Cardiac fibroblast (primary cell): ENCODE measurements around the gene TWIST2.

ENCODE experiments used
- DNase-seq, 2 donors: peaks; one replicate each; pipeline versions ENCODE4 v3.0.0 to v3.0.0-alpha.2; 2010; ENCODE audit warnings: low read depth in 2 of 2
- H3K4me3 ChIP-seq, 2 donors: replicated peaks in 1 of 2; 1 replicate in 1 of 2; 2 replicates in 1 of 2; pipeline ENCODE4 v1.5.1; 2011; ENCODE audit warnings: low read depth in 2 of 2, low read length in 2 of 2, mild to moderate bottlenecking in 2 of 2, moderate library complexity in 1 of 2
- TF ChIP-seq, protein P1 (sequence below): IDR thresholded peaks from one replicate; pipeline ENCODE4 v1.5.1; 2011; ENCODE audit warnings: low read depth, mild to moderate bottlenecking, low read length, inconsistent platforms

The TWIST2 gene

GRCh38 chr2:238847841-238848690 lies at the start of gene TWIST2:
Gene TWIST2 (plus strand): TSS chr2:238848085. CDS start chr2:238848216, 131 bp downstream.
- TF ChIP-seq, protein P1, sequence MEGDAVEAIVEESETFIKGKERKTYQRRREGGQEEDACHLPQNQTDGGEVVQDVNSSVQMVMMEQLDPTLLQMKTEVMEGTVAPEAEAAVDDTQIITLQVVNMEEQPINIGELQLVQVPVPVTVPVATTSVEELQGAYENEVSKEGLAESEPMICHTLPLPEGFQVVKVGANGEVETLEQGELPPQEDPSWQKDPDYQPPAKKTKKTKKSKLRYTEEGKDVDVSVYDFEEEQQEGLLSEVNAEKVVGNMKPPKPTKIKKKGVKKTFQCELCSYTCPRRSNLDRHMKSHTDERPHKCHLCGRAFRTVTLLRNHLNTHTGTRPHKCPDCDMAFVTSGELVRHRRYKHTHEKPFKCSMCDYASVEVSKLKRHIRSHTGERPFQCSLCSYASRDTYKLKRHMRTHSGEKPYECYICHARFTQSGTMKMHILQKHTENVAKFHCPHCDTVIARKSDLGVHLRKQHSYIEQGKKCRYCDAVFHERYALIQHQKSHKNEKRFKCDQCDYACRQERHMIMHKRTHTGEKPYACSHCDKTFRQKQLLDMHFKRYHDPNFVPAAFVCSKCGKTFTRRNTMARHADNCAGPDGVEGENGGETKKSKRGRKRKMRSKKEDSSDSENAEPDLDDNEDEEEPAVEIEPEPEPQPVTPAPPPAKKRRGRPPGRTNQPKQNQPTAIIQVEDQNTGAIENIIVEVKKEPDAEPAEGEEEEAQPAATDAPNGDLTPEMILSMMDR = peak; percentile 29
- peak within 1 kb of the TSS; percentile 85 to 88 for H3K4me3 ChIP-seq
- peak; percentile 94 to 95 for DNase-seq

DNA sequence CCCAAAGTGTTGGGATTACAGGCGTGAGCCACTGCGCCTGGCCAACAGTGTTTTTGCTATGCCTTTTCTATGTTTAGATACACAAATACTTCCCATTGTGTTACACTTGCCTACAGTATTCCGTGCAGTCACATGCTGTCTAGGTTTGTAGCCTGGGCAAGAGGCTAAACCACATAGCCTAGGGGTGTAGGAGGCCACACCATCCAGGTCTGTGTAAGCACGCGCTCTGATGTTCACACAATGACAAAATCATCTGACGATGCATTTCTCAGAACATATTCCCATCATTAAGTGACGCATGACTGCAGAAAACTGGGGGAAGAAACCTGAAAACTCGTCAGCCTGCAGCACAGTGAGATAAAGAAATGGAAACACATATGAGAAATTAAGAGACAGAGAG lies 46.1 kb upstream of the TWIST2 start:
- TF ChIP-seq, protein P1 = no peak
- DNase-seq = no peak
- H3K4me3 ChIP-seq = no peak overlapping the region

- no peak overlapping the region for H3K4me3 ChIP-seq
- no peak for DNase-seq
- TF ChIP-seq, protein P1 = no peak
Observed at GRCh38 chr2:238802957-238803356, 44.9 kb upstream of the TWIST2 start.

- H3K4me3 ChIP-seq = no peak overlapping the region
- TF ChIP-seq, protein P1 = no peak
- no peak for DNase-seq
Observed at GRCh38 chr2:238803996-238804870, 43.7 kb upstream of the TWIST2 start.

- no peak for DNase-seq
- no peak overlapping the region for H3K4me3 ChIP-seq
- TF ChIP-seq, protein P1 = no peak
Observed at GRCh38 chr2:238808761-238809160, 39.1 kb upstream of the TWIST2 start.

DNA sequence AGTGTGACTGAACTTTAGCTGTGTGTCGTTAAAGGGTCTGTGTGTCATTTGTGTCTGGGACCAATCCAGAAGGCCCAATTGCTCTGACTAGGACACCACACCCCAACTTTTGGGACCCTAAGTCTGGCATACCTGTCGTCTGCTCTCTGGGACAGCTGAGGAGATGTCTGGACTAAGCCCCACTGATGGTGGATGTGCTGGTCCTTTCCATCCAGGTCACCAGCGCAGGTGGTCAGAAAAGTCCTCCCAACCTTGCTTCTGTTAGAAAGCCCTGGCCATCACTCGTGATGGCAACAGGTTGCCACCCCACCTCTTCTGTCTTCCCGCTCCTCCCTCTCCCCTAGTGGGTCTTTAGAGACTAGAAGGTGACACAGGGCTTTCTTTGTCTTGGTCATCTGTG lies 37.6 kb upstream of the TWIST2 start:
- no peak overlapping the region for H3K4me3 ChIP-seq
- no peak for DNase-seq
- TF ChIP-seq, protein P1 = no peak
